ENCODE measurements around the gene BMP7. TPM values are rescaled to one million over a fixed set of nuclear protein-coding genes. Genes with fewer than 3 reads are reported as not detected.

Gene BMP7
- total and polyA plus RNA-seq, 2 experiments from 2014 or later, result 15.9 to 22.8 TPM

GRCh38 chr20:57214948-57215347 is 51.5 kb downstream of the BMP7 start (continued):
- TF ChIP-seq ETS1 (IDR thresholded peaks at IDR 0.05), result no peak

GRCh38 chr20:57214427-57214826 is 52.0 kb downstream of the BMP7 start:
- no peaks in the 10 kb centered on the region; the same call in 2 of the 3 replicates for H3K36me3 Mint-ChIP-seq (ENCODE audit: low read depth)
- H3K4me1 Mint-ChIP-seq, result peaks cover 25% of the 10 kb centered on the region
- ATAC-seq, result no peak
- Histone ChIP-seq H3K27ac (ENCODE audit: low read depth) (no peak overlapping the region), H3K4me3 (no peak overlapping the region), H3K4me1 (ENCODE audit: insufficient read depth) (peaks cover 16% of the 10 kb centered on the region), H3K9me2 (ENCODE audit: insufficient read depth) (no peaks in the 10 kb centered on the region), H3F3A (replicated peaks; ENCODE audit: low read depth) (no peaks in the 10 kb centered on the region), H3K79me2 (replicated peaks; ENCODE audit: insufficient read depth) (no peaks in the 10 kb centered on the region), H3K4me2 (no peak overlapping the region), H4K20me1 (replicated peaks; ENCODE audit: insufficient read depth) (no peaks in the 10 kb centered on the region), H3K36me3 (ENCODE audit: insufficient read depth) (no peaks in the 10 kb centered on the region), H2AFZ (no peak overlapping the region), H3K27me3 (ENCODE audit: insufficient read depth) (no peaks in the 10 kb centered on the region)
- H3K27me3 Mint-ChIP-seq (ENCODE audit: insufficient read depth, low read depth, poor library complexity), result peaks cover 6% of the 10 kb centered on the region
- H3K9me3 Mint-ChIP-seq, result no peaks in the 10 kb centered on the region
- no peak overlapping the region for H3K4me3 Mint-ChIP-seq
- DNase-seq (ENCODE audit: low spot score), result no peak
- H3K27ac Mint-ChIP-seq, result no peak overlapping the region
- no peak for TF ChIP-seq CTCF (conservative IDR thresholded peaks at IDR 0.05; ENCODE audit: low read depth in 2 of 2)
- no peak for TF ChIP-seq REST (IDR thresholded peaks at IDR 0.05; ENCODE audit: unreplicated experiment)
- no peak for TF ChIP-seq ZNF462 (CRISPR knock-in tag; IDR thresholded peaks at IDR 0.05)
- TF ChIP-seq CREB1 (CRISPR knock-in tag; IDR thresholded peaks at IDR 0.05; ENCODE audit: low read depth), result no peak
- TF ChIP-seq ETS1 (IDR thresholded peaks at IDR 0.05), result no peak

Measured in GM23338 (cell line).